Prostate gland (tissue), 2 donors: Measurements from ENCODE around the gene AK9. TPM values are rescaled to one million over a fixed set of nuclear protein-coding genes. Genes with fewer than 3 reads are reported as not detected.

Source experiments
- DNase-seq: peaks from one replicate; pipeline ENCODE4 v3.0.0-alpha.2; 2019; ENCODE audit warnings: low spot score
- H3K27ac ChIP-seq, 2 donors: fragments of 200-600 bp; sonication (generic); 2 replicates each; pipeline ENCODE4 v1.5.1; 2017 to 2019
- H3K27me3 ChIP-seq: fragments of 200-600 bp; sonication (generic); replicated peaks from 2 replicates; pipeline ENCODE4 v1.5.1; 2019; ENCODE audit not compliant: insufficient read depth
- H3K36me3 ChIP-seq, 2 donors: fragments of 200-600 bp; sonication (generic); 1 replicate in 1 of 2; 2 replicates in 1 of 2; pipeline versions ENCODE4 v1.5.1 to v1.8.1; 2017 to 2019
- H3K4me1 ChIP-seq: fragments of 200-600 bp; sonication (generic); replicated peaks from 2 replicates; pipeline ENCODE4 v1.5.1; 2019
- H3K4me3 ChIP-seq, 2 donors: fragments of 200-600 bp; sonication (generic); 2 replicates each; pipeline ENCODE4 v1.5.1; 2017 to 2019
- H3K9me3 ChIP-seq: fragments of 200-600 bp; sonication (generic); 2 replicates; pipeline ENCODE4 v1.5.1; 2017
- CTCF ChIP-seq, 4 experiments: fragments of 200-600 bp in 2 of 4; fragments of 450-650 bp in 2 of 4; sonication (generic) in 2 of 4; IDR thresholded peaks; 1 replicate in 3 of 4; 2 replicates in 1 of 4; pipeline ENCODE4 v1.5.1; 2016 to 2019; ENCODE audit warnings: antibody characterized with exemption in 4 of 4, mild to moderate bottlenecking in 2 of 4, moderate library complexity in 2 of 4
- POLR2A ChIP-seq: fragments of 450-650 bp; IDR thresholded peaks from one replicate; pipeline ENCODE4 v1.6.1; 2016; ENCODE audit warnings: antibody characterized with exemption, mild to moderate bottlenecking
- POLR2AphosphoS5 ChIP-seq: sonication (generic); formaldehyde crosslinking; IDR thresholded peaks from one replicate; pipeline ENCODE4 v1.6.1; 2017; ENCODE audit warnings: antibody characterized with exemption
- WGBS: methylation state at CpG from one replicate; pipeline ENCODE4 v1.1.5; 2018; 5-methylcytosine and 5-hydroxymethylcytosine counted together
- intact Hi-C: fragments of 100-400 bp; cut with DNase I; formaldehyde crosslinking; loops from one replicate; pipeline ENCODE4 v1.14.2; 2022
- total RNA-seq, 2 donors: library from RNA; depleted of rRNA; stranded (reverse); fragments of >200 nt; gene quantifications; one replicate each; pipeline ENCODE4 v1.1.0, GENCODE V29; 2016

Gene AK9
- total RNA-seq, 2 donors from 2014 or later, result 4.5 to 22.0 TPM

GRCh38 chr6:109457562-109457996, 233.4 kb downstream of the AK9 start:
- TF ChIP-seq POLR2A (no peak), POLR2AphosphoS5 (no peak), CTCF (IDR thresholded peaks at IDR 0.05) (no peak)
- Histone ChIP-seq H3K27me3 (no peaks in the 10 kb centered on the region), H3K4me1 (no peaks in the 10 kb centered on the region), H3K4me3 (no peak overlapping the region), H3K36me3 (no peaks in the 10 kb centered on the region), H3K27ac (no peak overlapping the region), H3K9me3 (no peaks in the 10 kb centered on the region)
- 81% methylated on average over 6 of the region's 6 CpGs for WGBS
- intact Hi-C loops, result no loop called here
- no peak for DNase-seq

- Histone ChIP-seq H3K4me1 (no peaks in the 10 kb centered on the region), H3K4me3 (peak overlapping the region in 1 of 2 donors; percentile 65), H3K27me3 (no peaks in the 10 kb centered on the region), H3K36me3 (no peaks in the 10 kb centered on the region), H3K27ac (peak overlapping the region in 1 of 2 donors; percentile 49), H3K9me3 (no peaks in the 10 kb centered on the region)
- intact Hi-C loops, result no loop called here
- no peak for TF ChIP-seq POLR2A
- no peak for TF ChIP-seq POLR2AphosphoS5
- no peak for TF ChIP-seq CTCF (IDR thresholded peaks at IDR 0.05)
- 60% methylated on average over 16 of the region's 16 CpGs for WGBS
- DNase-seq, result no peak
Observed at GRCh38 chr6:109456710-109457561, 234.1 kb downstream of the AK9 start.

- Histone ChIP-seq H3K9me3 (no peaks in the 10 kb centered on the region), H3K27me3 (no peaks in the 10 kb centered on the region), H3K36me3 (no peaks in the 10 kb centered on the region), H3K4me1 (no peaks in the 10 kb centered on the region), H3K27ac (peak overlapping the region; percentile 49 to 69), H3K4me3 (peak overlapping the region; percentile 64 to 65)
- WGBS, result 8% methylated on average over 25 of the region's 38 CpGs
- no peak for DNase-seq
- TF ChIP-seq POLR2AphosphoS5, result no peak
- no peak for TF ChIP-seq POLR2A
- intact Hi-C loops, result no loop called here
Observed at GRCh38 chr6:109456111-109456583, 234.9 kb downstream of the AK9 start.

GRCh38 chr6:109455437-109456110, 235.4 kb downstream of the AK9 start, which contains the start of gene MICAL1:
TSS of gene MICAL1 (minus strand) at chr6:109455772. CDS start at chr6:109454196, 1,576 bp downstream.
- peak in 2 of 4 experiments; percentile 24 to 32 for TF ChIP-seq CTCF (IDR thresholded peaks at IDR 0.05)
- no peak for TF ChIP-seq POLR2AphosphoS5
- peak; percentile 25 for TF ChIP-seq POLR2A
- Histone ChIP-seq H3K4me3 (peak within 1 kb of the TSS; percentile 64 to 65), H3K36me3 (no peaks in the 10 kb centered on the region), H3K27me3 (no peaks in the 10 kb centered on the region), H3K4me1 (no peaks in the 10 kb centered on the region), H3K27ac (peak within 1 kb of the TSS; percentile 49 to 69), H3K9me3 (no peaks in the 10 kb centered on the region)
- intact Hi-C loops, result no loop called here
- under 1% methylated on average over 55 of the region's 70 CpGs for WGBS
- peak; percentile 41 for DNase-seq
